GM21737 (cell line): ENCODE measurements around the gene IL20RB.

Source experiments
- ATAC-seq: cut with Tn5 transposase; IDR thresholded peaks from one replicate; pipeline ENCODE4 v1.9.1; 2021; ENCODE audit warnings: mild to moderate bottlenecking, moderate library complexity; ENCODE audit not compliant: unreplicated experiment

The IL20RB gene, protein sequence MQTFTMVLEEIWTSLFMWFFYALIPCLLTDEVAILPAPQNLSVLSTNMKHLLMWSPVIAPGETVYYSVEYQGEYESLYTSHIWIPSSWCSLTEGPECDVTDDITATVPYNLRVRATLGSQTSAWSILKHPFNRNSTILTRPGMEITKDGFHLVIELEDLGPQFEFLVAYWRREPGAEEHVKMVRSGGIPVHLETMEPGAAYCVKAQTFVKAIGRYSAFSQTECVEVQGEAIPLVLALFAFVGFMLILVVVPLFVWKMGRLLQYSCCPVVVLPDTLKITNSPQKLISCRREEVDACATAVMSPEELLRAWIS

DNA sequence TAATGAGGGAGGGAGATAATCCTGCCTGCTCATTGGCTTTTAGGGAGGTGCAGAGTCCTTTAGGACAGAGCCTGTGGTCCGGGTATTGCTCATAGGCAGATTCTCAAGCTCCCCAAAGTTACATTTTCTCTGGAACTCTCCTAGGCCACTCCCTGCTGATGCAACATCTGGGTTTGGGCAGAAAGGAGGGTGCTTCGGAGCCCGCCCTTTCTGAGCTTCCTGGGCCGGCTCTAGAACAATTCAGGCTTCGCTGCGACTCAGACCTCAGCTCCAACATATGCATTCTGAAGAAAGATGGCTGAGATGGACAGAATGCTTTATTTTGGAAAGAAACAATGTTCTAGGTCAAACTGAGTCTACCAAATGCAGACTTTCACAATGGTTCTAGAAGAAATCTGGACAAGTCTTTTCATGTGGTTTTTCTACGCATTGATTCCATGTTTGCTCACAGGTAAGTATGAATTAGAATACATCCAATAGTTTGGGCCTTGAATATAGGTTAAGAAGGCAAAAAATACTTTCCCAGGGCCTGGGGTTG lies at the start of gene IL20RB:
Gene IL20RB (plus strand): TSS at position 233 of the 538 bp plus-strand sequence. CDS start 131 bp downstream, at position 364.
- ATAC-seq = no peak

GRCh38 chr3:136908297-136908696 lies 49.5 kb upstream of the IL20RB start:
- no peak for ATAC-seq

DNA sequence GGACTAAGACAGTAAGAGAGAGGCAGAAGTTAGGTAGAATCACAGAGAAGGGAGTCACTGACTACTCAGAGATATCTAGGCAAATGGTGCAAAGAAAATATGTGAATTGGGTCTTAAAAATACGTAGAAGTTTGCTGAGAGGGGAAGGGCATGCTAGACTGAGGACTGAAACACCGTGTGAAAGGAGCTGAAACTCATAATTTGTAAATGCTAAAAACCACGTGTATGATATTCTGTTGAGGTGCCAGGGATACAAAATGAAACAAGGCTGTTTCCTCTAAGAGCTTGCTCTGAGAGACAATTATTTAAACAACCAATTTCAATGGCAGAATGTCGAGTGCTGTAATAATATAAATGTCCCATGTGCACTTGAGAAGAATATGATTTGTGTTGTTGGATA lies 48.6 kb upstream of the IL20RB start:
- no peak for ATAC-seq

DNA sequence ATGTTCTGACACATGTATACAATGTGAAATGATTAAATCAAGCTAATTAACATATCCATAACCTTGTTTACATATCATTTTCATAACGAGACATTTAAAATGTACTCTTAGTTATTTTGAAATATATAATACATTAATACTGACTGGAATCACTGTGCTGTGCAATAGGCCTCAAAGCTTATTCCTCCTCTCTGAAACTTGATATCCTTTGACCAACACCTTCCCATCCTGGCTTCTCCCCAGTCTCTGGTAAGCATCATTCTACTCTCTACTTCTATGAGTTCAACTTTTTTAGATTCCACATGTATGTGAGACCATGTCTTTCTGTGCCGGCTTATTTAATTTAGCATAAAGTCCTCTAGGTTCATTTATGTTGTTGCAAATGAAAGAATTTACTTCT lies 47.1 kb upstream of the IL20RB start:
- ATAC-seq = no peak

- no peak for ATAC-seq
Observed at GRCh38 chr3:136913168-136913567, 44.6 kb upstream of the IL20RB start.

- no peak for ATAC-seq
Observed at GRCh38 chr3:136914739-136915138, 43.0 kb upstream of the IL20RB start.

DNA sequence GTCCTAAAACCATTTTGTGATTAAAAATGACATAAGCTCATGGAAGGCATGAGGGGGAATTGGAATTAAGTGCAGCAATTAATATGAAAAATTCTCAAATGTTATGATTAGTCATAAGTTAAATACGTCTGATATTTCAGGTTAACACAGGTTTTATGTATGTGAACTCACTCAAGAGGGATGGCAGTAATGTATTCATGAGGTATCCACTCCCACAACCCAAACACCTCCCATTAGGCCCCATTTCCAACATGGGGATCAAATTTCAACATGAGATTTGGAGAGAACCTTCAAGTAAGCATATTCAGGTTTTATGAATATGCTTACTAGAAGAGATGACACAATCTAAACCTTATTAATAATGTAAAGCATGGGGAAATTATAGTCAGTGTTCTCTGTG lies 41.6 kb upstream of the IL20RB start:
- ATAC-seq = no peak

- ATAC-seq = no peak
Observed at GRCh38 chr3:136919799-136920580, 37.8 kb upstream of the IL20RB start.

DNA sequence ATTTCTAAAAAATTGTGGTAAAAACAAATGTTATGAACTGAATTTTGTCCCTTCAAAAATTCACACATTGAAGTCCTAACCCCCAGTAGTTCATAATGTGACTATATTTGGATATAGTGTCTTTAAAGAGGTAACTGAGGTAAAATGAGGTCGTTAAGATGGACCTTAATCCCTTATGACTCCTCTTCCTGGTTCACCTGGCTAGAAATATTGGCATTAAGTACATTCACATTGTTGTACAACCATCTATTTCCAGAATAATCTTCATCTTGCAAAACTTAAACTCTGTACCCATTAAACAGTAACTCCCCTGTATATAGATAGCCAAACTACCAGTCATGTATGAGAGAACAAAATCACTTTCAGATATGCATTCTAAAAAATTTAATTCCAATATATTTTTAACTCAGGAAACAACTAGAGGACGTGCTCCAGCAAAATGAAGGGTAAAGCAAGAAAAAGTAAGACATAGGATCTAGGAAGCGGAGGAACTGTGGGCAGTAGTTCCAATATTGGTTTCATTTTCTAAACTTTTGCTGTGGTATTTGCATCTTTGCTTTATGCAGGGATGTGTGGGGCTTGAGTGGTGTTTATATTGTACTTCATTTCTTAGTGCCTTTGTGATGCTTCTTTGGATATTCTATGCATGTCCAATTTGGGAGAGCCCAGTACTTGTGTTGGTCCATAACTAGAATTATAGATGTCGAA lies 36.7 kb upstream of the IL20RB start:
- no peak for ATAC-seq

- ATAC-seq = no peak
Observed at GRCh38 chr3:136925425-136926190, 32.2 kb upstream of the IL20RB start.

- no peak for ATAC-seq
Observed at GRCh38 chr3:136928240-136928639, 29.5 kb upstream of the IL20RB start.

GRCh38 chr3:136929977-136930670 lies 27.7 kb upstream of the IL20RB start:
- ATAC-seq = no peak

DNA sequence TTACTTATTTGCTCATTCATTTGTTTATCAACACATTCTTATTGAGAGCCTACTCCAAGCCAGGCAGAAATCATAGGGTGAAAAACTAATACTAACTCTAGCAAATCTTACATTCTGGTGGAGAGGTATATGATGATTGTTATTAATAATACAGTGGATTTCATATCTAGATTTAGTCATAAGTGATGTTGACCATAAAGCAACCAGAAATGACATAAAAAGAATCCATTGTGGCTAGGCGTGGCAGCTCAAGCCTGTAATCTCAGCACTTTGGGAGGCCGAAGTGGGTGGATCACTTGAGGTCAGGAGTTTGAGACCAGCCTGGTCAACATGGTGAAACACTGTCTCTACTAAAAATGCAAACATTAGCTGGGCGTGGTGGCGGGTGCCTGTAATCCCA lies 26.2 kb upstream of the IL20RB start:
- ATAC-seq = no peak

- no peak for ATAC-seq
Observed at GRCh38 chr3:136932523-136932922, 25.3 kb upstream of the IL20RB start.

DNA sequence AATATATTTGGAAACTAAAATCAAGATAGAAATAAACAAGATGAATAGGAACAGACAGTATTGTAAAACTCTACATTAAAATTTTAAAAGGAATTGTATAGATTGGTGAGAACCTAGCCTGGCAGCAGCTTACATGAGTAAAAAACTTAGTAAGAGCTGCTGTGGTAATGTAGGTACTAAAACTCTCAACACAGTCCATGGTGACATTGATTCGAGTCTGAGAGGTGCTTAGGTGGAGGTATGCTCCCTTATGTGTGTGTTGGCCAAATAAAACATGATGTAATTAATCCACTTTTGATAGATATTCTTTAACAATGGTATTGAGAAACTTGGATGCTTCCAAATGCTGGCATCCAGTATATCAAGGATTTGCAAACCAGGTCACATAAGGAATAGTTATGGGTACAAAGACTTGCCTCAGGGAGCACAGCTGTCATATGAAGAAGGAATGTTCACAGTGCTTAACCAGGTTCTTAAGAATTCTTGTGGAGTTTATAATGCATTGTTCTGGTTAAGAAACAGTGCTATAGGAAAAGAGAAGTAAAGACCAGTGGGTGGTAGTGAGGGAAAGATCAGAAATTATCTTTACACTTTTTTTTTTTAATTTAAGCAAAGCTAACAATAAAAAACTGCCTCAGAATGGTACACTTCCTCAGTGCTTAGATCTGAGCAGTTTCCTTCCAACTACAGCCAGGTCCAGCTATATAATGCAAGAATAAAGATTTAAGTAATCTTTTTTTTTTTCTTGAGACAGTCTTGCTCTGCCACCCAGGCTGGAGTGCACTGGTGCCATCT lies 24.6 kb upstream of the IL20RB start:
- no peak for ATAC-seq

DNA sequence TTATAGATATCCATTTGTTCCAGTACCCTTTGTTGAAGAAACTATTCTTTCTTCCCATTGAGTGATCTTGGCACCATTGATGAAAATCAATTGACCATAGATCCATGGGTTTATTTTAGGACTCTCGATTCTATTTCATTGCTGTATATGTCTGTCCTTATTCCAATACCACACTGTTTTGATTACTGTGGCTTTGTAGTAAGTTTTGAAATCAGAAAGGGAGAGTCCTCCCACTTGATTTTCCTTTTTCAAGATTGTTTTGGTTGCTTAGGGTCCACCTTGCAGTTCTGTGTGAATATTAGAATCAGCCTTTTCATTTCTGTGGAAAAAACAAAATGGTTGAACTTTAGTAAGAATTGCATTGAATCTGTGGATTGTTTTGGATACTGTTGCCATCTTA lies 20.6 kb upstream of the IL20RB start:
- ATAC-seq = no peak

DNA sequence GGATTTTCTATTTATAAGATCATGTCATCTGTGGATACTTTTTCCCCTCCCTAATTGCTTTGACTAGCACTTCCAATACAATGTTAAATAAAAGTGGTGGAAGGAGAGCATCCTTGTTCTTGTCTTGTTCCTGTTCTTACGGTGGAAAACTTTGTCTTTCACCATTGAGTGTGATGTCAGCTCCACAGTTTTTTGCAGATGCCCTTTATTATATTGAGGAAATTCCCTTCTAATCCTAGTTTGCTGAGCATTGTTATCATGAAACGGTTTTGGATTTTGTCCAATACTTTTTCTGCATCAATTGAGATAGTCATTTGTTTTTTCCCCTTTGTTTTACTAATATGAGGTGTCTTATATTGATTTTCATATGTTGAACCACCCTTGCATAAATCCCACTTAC lies 19.9 kb upstream of the IL20RB start:
- no peak for ATAC-seq

DNA sequence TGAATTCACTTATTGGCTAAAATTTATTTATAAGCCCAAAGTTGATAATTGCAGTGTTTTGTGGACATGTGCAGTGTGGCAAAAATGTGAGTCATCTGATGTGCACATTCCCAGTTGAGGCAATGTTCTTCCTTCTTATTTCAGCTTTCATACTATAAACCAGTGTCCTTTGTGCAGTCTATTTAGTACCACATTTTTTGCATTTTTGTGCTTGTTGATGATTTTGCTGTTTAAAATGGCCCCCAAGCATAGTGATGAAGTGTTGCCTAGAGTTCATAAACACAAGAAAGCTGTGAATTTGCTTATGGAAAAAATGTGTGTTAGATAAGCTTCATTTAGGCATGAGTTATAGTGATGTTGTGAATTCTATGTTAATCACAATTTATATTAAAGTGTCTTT lies 19.4 kb upstream of the IL20RB start:
- ATAC-seq = no peak

- ATAC-seq = no peak
Observed at GRCh38 chr3:136939489-136939888, 18.3 kb upstream of the IL20RB start.
